GM21529 (cell line): ENCODE measurements around the gene CSF2.

Source experiments
- ATAC-seq: cut with Tn5 transposase; IDR thresholded peaks from one replicate; pipeline ENCODE4 v1.9.1; 2021; ENCODE audit not compliant: unreplicated experiment

CSF2 gene

GRCh38 chr5:132054697-132055440 is 18.7 kb upstream of the CSF2 start:
- no peak for ATAC-seq

DNA sequence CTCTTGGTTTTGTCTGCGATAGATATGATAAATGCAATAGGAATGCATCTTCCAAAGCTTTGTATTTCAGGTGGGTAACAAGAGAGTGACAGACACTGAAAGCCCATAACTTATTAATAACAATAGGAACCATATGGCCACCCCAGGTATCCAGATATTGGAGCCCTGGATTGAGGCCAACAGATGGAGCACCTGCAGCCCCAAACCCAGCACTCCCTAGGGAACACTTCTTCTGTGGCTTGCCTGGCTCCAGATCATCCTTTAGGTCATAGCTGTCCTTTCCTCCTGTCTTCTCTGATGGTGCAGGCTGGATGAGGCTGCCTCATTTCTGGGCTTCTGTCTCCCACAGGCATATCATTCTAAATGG is 18.2 kb upstream of the CSF2 start:
- no peak for ATAC-seq

DNA sequence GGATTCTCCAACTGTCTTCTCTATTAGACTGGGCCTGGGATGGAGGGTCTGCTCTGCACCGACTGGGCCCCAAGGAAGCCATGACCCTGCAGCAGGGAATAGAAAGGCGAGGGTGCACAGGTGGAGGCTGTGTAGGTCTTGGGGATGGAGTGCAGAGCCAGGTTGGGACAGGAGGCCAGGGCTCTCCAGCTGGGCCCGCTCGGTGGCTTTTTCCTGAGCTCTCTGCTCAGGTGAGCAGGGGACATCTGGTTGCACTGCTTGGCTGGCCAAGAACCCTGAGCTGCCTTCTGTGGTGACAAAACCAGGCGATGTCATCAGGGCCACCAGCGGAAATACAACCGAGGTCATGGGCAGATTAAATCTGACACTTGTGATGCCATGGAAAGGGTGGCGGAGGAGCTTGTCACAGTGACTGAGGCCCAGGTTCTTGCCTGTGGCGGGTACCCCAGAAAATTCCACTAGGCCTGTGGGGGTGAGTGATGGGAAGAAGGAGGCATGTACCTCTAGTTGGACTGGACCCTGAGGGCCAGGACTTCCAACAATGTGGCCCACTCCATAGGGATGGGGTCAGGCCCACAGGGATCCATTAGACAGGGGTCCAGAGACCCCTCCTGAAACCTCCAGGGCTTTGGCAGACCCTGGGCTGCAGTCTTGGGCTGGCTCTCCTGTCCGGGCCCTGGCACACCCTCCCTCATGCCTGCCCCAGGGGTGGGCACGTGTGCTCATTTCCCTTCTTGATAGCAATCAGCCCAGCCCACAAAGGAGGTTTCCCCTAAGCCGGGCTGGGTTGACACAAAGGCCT is 17.6 kb upstream of the CSF2 start:
- no peak for ATAC-seq

- ATAC-seq, result no peak
Measured at GRCh38 chr5:132056610-132057497, 16.7 kb upstream of the CSF2 start.

GRCh38 chr5:132057498-132058255 is 15.9 kb upstream of the CSF2 start:
- ATAC-seq, result no peak

DNA sequence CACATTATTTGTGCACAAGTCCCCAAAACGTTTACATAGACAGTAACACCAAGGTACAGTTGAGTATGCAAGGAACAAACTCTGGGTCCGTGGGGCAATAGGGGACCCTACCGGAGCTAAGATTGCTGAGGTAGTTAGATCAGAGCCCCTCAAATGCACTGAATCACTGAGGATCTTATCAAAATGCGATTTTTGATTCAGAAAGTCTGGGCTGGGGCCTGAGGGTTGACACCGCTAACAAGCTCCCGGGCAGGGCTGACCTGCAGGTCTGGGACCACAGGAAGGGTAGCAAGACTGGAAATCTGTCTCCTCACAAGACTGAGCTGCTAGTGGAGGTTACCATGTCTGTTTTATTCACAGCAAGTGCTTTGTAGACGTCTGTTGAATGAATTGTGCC is 14.9 kb upstream of the CSF2 start:
- ATAC-seq, result no peak

DNA sequence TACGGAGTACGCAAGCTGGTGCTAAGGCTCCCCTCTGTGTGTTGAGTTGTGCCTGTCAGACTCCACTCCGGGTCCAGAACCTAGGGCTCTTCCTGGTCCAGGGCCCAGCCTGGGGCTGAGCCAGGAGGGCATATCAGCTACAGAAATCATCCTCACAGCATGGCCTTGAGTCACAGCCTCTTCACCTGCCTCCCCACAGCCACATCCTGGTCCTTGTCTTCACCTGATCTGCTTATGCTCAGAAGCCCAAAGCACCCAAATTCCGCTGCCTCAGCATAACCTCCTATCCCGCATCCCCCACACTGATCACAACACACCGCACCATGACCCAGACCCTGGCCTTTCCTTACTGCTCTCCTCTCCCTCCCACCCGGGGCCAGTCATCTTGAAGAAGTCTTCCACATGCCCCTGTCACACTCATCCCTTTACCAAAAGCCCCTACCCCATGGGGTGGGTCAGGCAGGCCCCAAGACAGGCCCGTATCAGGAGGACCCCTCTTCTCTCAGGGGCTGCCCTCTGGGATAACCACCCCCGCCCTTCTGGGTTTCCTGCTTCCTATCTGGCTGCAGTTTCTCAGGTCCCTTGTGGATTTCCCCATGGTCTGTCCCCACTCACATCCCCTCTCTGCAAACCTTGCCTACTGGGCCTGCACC is 14.4 kb upstream of the CSF2 start:
- ATAC-seq, result no peak

- ATAC-seq, result no peak
Measured at GRCh38 chr5:132059696-132060500, 13.7 kb upstream of the CSF2 start.

- ATAC-seq, result no peak
Measured at GRCh38 chr5:132060501-132061161, 13.0 kb upstream of the CSF2 start, which contains the start of gene IL3. Gene IL3 (plus strand): TSS chr5:132060655. CDS start chr5:132060707, 52 bp downstream.

GRCh38 chr5:132063090-132063911 is 10.3 kb upstream of the CSF2 start:
- ATAC-seq, result peak; percentile 67

DNA sequence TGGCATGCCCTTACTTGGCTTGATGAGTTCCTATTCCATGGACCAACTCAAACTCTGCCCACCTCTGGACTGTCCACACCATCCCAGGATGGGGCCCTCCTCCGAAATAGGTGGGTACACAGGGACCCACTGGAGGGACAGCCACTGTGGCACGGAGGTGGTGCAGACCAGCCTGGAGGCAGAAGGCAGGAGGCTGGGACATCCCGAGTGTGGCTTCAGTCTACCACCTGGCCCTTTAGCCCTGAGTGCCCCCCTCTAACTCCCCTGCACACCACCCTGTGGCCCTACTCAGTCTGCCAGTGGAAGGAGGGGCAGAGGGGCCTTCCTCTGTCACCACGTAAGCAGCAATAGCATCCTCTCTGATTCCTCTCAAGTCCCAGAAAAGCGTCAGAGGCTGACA is 9.4 kb upstream of the CSF2 start:
- no peak for ATAC-seq

- peak; percentile 61 for ATAC-seq
Measured at GRCh38 chr5:132064738-132065331, 8.8 kb upstream of the CSF2 start.

DNA sequence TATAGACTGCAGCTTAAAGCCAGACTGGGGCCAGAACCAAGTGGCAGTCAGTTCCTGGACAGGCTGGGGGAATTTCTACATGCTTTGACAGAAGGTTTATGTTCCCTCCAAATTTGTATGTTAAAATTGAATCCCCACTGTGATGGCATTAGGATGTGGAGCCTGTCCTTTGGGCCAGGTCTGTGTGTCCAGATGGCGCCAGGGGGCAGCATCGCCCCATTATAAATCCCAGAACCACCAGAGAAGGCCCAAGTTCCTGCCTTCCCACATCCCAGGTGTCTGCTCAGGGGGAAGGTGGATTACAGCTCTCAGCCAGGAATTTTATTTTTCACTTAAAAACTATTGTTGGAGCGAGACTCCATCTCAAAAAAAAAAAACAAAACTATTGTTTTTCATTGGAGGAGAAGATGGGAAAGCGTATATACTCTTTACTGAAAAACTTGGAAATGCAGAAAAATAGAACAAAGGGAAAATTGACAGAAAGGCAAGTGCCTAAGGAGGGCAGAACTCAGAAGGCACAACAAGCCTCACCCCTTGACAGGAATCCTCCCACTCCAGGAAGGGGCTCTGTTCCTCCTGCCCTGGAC is 8.1 kb upstream of the CSF2 start:
- no peak for ATAC-seq

DNA sequence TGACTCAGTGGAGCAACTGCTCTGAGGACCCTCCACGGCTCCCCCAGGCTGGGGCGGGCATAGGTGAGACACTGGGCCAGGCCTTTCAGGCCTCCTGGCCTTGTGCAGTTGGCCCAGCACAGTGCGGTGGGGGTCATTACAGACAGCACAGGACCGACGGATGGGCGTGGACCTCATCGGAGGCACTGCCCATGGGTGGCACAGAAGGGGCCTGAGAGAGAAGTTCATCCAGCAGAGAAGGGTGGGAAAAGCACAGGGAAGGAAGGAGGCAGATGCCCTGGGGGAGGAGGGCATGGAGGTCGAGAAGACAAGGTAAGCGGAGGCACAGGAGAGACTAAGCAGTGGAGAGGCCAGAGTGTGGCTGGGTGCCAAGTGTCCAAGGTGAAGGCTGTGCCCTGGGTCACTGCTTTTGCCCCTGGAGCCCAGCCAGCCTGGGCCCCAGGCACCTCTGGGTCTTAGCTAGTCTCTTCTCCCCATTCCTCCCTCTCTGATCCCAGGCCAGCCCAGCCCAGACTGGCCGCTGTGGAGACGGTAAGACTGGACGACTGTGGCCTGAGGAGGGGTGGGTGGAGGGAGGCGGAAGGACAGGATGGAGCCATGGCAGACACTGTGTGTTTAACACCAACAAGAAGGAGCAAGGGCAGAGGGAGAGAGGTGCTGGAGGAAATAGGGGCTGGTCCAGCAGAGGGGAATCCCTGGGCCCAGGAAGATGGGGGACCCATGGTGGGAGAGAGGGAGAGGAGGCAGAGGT is 7.5 kb upstream of the CSF2 start:
- ATAC-seq, result no peak

GRCh38 chr5:132066871-132067270 is 6.7 kb upstream of the CSF2 start:
- no peak for ATAC-seq

DNA sequence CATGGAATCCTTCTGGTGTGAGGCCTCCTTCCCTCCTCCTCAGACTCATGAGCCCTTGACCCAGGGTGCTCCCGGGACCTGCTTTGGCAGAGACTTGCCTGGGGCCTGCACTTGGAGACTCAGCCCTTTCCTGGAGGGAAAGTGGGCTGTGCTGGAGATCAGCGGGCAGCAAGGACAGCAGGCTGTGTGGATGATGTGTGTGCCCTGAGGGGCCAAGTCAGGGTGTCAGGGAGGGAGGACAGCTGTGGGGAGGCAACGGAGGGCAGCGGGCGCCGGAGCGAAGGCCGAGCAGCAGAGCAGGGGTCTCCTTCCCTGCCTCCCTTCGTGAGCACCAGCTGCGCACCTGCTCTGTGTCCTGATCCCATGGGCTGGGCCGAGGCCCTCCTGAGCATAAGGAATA is 6.1 kb upstream of the CSF2 start:
- ATAC-seq, result no peak
